ENCODE results near the gene THSD7A. TPM values are rescaled to one million over a fixed set of nuclear protein-coding genes. Genes with fewer than 3 reads are reported as not detected.

Gene THSD7A
- total RNA-seq, 2 donors from 2014 or later = 6.6 to 7.0 TPM

GRCh38 chr7:11331128-11332102, 500.6 kb downstream of the THSD7A start:
- no peak for DNase-seq (ENCODE audit: low spot score)
- intact Hi-C loops (cut with DNase I) = loop anchor here in 1 of 2 donors (5.0 kb wide), 1 partner anchor 1456 kb away; no protein-coding TSS in a partner anchor

GRCh38 chr7:11330717-11331116, 501.3 kb downstream of the THSD7A start:
- no peak for DNase-seq (ENCODE audit: low spot score)
- intact Hi-C loops (cut with DNase I) = loop anchor here in 1 of 2 donors (5.0 kb wide), 1 partner anchor 1457 kb away; no protein-coding TSS in a partner anchor

GRCh38 chr7:11330208-11330607, 501.8 kb downstream of the THSD7A start:
- DNase-seq (ENCODE audit: low spot score) = no peak
- intact Hi-C loops (cut with DNase I) = loop anchor here in 1 of 2 donors (5.0 kb wide), 1 partner anchor 1457 kb away; no protein-coding TSS in a partner anchor

- intact Hi-C loops (cut with DNase I) = loop anchor here in 1 of 2 donors (5.0 kb wide), 1 partner anchor 1458 kb away; no protein-coding TSS in a partner anchor
- DNase-seq (ENCODE audit: low spot score) = no peak
Observed at GRCh38 chr7:11329626-11330025, 502.4 kb downstream of the THSD7A start.

- intact Hi-C loops (cut with DNase I) = no loop called here
- DNase-seq (ENCODE audit: low spot score) = no peak
Observed at GRCh38 chr7:11328309-11328708, 503.7 kb downstream of the THSD7A start.

GRCh38 chr7:11327633-11328032, 504.4 kb downstream of the THSD7A start:
- intact Hi-C loops (cut with DNase I) = no loop called here
- no peak for DNase-seq (ENCODE audit: low spot score)

All from posterior vena cava (tissue), 2 donors.